NCI-H510A (cell line): ENCODE measurements around the gene ZNF770.

Experiments used
- DNase-seq: peaks from one replicate; lab custom pipeline; 2025; lab: John Stamatoyannopoulos, UW

The ZNF770 gene, protein sequence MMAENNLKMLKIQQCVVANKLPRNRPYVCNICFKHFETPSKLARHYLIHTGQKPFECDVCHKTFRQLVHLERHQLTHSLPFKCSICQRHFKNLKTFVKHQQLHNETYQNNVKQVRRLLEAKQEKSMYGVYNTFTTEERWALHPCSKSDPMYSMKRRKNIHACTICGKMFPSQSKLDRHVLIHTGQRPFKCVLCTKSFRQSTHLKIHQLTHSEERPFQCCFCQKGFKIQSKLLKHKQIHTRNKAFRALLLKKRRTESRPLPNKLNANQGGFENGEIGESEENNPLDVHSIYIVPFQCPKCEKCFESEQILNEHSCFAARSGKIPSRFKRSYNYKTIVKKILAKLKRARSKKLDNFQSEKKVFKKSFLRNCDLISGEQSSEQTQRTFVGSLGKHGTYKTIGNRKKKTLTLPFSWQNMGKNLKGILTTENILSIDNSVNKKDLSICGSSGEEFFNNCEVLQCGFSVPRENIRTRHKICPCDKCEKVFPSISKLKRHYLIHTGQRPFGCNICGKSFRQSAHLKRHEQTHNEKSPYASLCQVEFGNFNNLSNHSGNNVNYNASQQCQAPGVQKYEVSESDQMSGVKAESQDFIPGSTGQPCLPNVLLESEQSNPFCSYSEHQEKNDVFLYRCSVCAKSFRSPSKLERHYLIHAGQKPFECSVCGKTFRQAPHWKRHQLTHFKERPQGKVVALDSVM

DNA sequence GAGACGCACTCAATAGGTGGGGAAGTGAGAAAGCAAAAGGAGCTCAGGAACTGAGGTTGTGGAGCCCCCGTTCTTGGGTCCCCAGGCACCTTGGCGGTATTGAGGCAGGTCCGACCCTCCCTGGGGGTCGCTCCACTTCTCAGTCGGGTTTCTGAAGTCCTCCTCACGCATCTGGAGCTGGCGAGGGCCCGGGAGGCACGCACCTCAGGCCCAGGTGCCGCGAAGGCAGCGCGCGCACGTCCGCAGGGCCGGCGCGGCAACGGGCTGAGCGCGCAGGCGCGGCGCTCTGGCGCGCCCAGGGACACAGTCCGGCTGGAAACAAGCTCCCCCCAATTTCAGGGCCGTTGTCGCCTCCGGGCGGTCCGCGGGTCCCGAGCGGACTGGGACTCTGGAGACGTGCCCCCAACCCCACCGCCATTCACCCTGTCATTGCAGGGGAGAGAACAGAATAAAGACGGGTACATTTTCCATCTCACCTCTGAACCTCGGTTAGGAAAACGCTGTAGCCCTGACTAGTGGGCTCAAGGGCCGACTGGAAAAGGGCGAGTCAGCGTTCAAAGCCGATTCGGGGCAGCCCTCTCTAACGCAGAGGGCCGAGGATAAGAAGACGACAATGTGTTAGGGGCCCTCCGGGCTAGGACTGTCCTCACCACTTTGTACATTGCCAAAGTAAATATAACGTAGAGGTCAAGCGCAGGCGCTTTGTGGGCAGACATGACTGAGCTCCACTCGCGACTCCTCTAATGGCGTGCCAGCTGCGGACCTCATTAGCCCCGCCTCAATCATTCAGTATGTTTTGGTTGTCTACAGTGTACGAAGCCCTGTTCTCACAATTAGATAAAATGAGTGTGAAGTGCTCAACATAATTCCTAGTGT is at the start of gene ZNF770:
Gene ZNF770, minus strand, starts transcription at position 261 of the 876 bp plus-strand sequence. CDS start 4,853 bp downstream, outside the sequence.
- peak; percentile 37 for DNase-seq

DNA sequence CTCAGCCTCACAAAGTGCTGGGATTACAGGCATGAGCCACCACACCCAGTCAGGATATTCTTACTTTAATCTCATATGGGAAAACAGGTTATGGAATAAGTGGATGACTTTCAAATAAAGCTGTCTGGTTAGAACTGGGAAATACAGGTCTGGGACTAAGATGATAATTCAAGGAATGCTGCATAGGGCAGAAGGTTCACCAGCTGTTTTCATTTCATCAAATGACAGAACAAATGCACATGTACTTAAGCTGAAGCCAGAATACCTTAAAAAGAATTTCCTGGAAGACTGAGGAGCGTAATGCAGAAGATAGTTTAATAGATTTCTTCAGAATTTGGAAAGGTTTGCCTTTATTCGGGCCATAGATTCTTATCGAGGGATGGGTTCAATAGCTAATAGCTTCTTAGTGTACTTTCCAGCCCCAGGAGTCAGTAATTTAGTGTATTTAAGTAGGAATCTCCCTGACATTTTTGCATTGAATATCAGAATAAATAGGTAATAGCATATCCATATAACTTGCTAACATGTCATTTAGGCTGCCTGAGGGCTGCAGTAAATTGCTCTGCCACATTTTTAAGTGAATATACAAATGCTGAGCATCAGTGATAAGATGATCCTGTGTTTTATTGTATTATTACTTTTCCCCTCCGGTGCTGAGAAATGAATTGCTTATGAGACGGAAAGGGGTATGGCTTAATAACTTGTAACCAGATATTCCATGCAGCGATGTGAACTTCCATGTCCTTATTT is 40.3 kb upstream of the ZNF770 start:
- DNase-seq = no peak

DNA sequence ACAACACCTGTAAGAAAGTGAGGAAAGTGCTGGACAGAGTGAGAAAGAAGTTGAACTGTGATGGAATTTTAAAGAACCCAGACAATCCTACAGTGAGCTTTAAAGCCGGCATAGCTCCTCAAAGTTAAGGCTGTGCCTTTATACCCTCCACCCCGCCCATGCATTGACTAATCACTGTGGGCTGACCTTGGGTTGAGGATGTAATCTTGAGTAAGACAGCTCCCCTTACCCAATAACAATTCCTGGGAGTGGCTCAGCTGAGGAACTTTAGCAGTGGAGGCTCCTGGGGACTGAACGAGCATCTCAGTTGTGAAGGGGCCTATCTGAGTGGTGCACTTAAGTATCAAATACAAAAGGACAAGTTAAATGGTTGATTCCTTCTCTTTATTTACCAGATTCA is 35.7 kb upstream of the ZNF770 start:
- DNase-seq = no peak

DNA sequence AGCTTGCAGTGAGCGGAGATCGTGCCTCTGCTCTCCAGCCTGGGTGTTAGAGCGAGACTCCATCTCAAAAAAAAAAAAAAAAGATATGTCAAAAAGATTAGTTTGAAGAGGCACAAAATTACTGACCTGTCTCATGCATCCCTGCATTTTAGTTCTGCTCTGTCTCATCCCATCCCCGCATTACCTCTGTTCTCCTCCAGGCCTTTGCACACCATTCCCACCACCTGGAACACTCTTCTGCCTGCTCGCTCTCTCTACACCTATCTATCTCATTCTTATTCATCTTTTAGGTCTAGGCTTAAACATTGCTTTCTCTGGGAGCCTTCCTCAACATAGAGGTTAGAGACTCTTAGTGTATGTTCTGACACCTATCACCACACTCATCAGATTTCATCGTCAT is 32.9 kb upstream of the ZNF770 start:
- DNase-seq = no peak

DNA sequence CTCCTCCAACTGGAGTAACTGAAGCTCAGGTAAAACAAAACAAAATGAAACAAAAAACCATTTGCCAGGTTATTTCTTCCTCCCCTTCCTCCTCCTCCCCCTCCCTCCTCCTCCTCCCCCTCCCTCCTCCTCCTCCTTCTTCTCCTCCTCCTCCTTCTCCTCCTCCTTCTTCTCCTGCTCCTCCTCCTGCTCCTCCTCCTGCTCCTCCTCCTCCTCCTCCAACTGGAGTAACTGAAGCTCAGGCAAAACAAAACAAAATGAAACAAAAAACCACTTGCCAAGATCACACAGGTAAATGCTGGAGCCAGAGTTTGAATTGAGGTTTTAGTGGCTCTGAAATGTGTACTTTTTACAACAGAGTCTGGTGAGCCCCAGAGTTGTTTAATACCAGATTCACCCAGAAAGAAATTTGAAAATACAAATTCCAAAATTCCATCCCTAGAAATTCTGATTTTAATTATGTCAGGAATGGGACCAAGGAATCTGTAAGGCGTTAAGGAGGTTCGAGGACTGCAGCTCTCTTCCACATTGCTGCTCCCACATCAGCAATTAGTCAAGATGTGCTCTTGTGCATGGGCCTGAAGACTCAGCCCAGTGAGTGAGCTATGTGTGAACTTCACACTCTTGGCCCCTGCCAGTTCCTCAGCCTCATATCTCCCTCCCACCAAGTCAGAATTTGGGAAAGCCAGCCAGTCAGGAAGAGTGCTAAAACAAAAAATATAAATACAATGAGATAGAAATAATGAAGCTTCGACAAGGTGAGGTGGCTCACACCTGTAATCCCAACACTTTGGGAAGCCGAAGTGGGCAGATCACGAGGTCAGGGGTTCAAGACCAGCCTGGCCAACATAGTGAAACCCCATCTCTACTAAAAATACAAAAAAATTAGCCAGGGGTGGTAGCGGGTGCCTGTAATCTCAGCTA is 31.6 kb upstream of the ZNF770 start:
- DNase-seq = no peak

DNA sequence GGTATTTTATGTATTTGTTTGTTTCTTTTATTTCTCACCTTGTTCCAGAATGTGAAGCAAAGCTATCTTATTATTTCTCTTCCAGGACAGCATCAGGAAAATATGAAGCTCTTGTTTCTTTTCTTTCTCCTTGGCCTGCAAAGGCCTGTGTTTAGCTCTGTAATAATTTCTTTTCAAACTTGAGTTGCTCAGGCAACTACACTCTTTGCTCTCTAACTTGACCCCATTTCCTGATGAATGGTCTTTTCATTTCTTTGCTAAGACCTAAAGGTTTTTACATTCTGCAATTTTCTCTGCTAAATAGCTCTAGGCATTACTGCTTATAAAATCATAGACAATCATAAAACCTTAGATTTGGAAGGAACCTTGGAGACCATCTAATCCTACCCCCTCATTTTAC is 26.2 kb upstream of the ZNF770 start:
- no peak for DNase-seq

DNA sequence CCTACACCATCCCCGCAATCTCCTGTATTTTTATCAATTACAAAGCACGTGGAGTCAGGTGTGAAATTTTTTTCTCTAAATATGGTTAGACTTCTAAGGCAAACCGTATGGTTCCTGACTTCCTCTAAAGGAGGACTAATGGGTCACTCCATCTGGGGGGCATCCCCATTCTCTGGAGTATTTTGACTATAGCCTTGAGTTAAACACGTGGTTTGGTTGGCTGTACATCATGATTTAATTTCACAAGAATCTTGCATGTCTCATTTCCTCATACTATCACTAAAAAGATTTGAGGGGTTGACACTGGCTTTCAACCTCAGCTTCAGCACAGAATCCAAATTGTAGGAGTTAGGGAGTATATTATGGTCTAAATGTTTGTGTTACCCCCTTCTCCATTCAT is 25.3 kb upstream of the ZNF770 start:
- no peak for DNase-seq

DNA sequence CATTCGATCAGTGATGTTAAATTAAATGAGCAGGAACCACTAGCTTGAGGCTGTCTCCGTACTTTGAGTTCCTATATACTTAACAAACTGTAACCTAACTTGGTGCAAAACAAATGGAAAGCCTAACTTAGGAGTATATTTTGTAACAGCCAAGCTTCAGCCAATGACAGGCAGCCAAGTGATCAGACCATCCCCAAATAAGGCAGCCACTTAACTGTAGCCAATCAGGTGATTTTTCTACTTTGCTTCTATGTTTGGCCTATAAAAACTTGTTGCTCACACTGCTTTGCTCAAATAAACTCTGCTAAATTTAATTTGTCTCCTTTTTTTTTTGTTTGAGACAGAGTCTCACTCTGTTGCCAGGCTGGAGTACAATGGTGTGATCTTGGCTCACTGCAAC is 19.3 kb upstream of the ZNF770 start:
- no peak for DNase-seq

DNA sequence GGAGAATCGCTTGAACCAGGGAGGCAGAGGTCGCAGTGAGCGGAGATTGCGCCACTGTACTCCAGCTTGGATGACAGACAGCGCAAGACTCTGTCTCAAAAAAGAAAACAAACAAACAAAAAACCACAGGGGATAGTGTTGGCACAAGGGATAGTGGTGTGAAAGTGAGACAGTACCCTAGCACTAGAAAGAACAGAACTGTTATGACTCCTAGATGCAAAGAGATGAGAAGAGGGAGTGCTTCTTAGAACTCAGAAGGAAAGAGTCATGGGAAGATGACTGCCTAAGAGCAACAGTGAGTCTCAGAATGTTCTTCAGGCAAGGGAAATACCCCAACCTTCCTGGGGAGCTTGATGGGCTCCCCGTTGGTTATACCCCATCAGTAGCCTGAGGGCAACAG is 17.8 kb upstream of the ZNF770 start:
- no peak for DNase-seq

DNA sequence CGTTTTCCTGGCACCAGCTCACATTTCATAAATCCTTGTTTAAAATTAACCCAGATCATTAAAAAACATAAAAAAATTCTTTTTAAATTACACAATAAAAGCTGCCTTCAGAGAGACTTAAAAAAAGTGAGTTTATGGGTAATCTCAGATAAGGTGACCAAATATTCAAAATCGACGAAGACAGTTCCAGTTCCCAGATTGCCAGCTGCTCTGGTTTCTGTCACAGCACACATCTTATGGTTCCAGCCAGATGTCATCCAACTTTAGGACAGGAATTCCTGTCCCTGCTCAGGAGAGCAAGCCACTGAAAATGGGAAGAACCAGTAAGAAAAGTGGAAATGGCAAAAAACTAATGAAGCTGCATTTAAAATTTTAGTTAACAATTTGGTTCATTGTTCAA is 15.8 kb upstream of the ZNF770 start:
- DNase-seq = no peak

DNA sequence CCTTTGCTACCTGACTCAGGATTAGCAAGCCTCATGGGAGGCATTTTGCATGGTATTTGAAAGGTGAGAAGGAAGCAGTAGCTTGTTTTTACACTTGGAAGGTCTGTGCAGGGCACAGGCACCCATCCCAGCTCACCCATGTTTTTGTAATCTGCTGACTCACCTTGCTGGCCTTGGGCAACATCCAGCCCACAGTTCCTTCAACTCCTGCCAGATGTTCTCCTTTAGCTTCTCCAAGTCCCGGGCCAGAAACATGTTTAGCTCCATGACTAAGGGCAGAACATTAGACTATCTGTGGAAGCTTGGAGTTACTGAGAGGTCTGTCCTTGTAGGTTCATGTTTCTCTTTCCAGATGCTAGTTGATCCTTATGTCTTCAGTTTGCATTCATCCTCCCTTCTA is 12.4 kb upstream of the ZNF770 start:
- DNase-seq = no peak

DNA sequence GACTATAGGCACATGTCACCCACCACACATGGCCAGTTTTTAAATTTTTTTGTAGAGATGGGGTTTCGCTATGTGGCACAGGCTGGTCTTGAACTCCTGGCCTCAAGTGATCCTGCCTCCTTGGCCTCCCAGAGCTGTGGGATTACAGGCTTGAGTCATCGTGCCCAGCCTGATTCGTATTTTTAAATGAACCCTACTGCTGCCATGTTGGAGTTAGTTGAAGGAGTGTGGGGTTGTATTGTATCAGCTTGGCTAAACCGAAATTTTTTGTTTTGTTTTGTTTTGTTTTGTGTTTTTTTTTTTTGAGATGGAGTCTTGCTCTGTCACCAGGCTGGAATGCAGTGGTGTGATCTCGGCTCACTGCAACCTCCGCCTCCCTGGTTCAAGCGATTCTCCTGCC is 11.8 kb upstream of the ZNF770 start:
- no peak for DNase-seq

DNA sequence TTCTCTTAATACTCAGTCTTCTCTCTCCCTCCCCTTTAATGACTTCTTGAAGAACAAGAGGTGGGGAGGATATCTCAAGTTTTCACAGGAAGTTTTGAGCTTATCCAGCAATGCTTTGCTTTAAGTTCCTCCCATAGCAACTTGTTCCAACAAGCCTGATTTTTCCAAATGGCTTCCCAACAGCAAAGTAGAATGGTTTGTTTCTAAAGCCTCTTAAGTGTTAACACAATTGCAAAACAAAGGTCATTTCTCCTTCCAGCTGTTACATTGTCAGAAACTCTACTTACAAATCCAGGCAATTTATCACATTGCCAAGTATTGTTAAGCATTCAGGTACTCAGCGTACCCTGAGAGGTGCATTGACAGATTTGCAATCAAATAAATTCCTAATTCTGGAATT is 6.8 kb upstream of the ZNF770 start:
- DNase-seq = no peak

DNA sequence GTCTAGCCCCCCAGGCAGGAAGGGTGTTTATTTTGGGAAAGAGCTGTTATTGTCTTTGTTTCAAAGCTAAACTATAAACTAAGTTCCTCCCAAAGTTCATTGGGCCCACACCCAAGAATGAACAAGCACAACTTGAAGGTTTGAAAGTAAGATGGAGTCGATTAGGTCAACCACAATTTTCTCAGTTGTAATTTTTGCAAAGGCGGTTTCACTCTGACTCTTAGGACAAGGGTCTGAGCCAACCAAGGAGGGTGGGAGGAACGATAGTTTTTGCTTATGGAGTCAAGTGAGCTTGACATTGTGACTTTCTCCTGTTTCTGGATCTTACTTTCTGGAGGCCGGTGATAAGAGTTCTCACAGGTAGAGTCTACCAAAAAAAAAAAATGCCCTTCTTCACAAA is 5.8 kb upstream of the ZNF770 start:
- DNase-seq = no peak

DNA sequence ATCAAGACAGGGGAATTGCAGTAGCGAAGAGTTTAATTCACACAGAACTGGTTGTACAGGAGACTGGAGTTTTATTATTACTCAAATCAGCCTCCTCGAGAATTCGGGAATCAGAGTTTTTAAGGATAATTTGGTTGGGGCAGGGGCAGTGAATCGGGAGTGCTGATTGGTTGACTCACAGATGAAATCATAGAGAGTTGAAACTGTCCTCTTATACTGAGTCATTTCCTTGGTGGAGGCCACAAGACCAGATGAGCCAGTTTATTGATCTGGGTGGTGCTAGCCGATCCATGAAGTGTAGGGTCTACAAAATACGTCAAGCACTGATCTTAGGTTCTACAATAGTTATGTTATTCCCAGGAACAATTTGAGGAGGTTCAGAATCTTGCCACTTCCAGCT is 5.3 kb upstream of the ZNF770 start:
- DNase-seq = no peak

DNA sequence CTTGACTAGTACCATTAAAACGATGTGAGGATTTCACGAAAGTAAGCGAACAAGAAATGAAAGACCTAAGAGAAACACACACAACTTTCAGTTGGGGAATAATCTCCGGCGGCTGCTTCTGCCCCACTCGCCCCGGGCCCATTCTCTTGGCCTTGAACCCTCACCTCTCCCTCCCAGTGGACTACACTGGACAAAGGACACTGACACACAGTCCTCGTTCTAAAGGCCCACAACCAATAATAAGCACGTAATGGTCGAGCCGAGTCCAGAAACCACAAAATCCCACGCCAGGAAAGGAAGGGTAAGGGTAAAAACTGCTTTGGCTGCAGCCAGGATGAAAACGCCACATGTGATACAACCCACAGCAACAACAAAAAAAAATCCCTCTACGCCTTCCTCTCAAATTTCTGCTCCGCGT is 469 bp downstream of the ZNF770 start:
- no peak for DNase-seq

DNA sequence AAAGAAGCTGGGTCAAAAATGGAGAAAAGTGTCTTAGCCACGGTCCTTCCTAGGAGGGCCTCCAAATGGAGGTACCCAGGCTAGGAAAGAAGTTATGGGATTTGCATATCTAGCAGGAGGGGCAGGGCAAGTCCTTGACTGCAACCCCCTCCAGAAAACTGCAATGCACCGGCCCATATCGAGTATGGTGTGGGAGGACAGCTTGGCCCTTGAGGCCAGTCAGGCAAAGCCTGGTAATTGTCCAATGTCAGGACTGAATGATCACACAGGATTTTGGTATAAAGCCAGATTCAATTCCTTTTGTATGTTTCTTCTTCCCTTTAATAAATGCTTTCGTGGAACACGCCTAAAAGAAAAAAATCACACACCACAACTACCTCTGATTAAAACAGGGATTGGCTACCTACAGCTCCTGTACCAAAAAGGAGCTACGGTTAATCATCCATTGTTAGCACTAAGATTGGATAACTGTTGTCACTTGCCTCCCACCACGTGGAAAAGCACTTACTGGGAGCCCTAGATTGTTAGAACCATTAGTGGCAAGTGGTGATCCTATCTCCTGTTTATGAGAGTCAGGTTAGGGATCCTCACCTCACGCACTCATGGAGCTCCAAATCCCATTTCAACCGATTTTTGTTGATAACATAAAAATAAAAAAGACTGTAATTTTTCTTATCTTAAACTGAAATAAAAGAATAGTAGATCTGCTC is 1.2 kb downstream of the ZNF770 start:
- DNase-seq = no peak

DNA sequence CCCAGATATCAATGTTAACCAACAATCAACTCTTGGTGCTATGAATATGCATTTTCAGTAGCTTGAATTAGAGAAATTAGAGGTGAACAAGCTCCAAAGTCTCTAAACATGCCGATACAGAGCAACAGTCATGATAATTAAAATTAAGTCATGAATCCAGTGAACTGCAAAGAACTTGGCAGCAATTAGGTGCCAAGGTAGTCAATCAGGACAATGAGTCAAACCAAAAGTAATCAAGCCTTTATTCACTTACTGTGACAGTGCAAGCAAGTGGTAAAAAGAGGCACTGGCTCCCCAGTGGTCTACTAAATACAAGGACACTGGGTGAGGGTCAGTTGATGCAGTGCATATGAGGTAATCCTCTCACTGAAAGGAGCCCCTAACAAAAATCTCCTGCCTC is 1.8 kb downstream of the ZNF770 start:
- DNase-seq = no peak

DNA sequence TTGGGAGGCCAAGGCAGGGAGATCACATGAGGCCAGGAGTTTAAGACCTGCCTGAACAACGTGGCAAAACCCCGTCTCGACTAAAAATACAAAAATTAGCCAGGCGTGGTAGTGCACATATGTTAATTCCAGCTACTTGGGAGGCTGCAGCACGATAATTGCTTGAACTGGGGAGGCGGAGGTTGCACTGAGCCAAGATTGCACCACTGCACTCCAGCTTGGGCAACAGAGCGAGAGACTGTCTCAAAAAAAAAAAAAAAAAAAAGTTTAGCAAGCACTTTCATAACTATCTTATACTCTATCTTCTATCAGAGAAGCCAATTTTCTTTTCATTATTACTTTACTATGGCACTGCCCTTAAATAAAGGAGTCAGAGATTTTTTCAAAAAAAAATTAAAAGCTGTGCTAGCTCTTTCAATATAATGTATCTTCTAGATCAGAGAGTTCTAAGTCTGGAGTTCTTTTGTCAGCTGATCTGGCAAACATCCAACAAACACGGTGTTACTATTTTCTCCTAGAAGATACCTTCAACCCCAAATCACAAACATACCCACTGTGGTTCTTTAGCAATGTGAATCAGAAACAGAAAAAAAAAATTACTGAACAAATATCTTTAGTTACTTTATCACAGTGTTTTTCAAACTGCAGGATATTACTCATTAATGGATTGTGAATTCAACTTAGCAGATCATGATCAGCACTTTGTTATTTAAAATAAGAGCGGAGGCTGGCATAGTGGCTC is 3.0 kb downstream of the ZNF770 start:
- DNase-seq = no peak
